ENCODE measurements around the gene IPMK.
"Not testable (repeated sequence)": the region's sequence is repeated elsewhere in the genome, so short reads cannot be mapped to it uniquely, and the experiment has no call there.

DNA sequence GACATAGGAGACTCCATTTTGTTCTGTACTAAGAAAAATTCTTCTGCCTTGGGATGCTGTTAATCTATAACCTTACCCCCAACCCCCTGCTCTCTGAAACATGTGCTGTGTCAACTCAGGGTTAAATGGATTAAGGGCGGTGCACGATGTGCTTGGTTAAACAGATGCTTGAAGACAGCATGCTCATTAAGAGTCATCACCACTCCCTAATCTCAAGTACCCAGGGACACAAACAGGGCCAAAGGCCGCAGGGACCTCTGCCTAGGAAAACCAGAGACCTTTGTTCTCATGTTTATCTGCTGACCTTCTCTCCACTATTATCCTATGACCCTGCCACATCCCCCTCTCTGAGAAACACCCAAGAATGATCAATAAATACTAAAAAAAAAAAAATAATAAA lies 23.0 kb downstream of the IPMK start:
- TF ChIP-seq POLR2A, POLR2AphosphoS5 (IDR thresholded peaks at IDR 0.05): not testable (repeated sequence)
- TF ChIP-seq, protein P1, sequence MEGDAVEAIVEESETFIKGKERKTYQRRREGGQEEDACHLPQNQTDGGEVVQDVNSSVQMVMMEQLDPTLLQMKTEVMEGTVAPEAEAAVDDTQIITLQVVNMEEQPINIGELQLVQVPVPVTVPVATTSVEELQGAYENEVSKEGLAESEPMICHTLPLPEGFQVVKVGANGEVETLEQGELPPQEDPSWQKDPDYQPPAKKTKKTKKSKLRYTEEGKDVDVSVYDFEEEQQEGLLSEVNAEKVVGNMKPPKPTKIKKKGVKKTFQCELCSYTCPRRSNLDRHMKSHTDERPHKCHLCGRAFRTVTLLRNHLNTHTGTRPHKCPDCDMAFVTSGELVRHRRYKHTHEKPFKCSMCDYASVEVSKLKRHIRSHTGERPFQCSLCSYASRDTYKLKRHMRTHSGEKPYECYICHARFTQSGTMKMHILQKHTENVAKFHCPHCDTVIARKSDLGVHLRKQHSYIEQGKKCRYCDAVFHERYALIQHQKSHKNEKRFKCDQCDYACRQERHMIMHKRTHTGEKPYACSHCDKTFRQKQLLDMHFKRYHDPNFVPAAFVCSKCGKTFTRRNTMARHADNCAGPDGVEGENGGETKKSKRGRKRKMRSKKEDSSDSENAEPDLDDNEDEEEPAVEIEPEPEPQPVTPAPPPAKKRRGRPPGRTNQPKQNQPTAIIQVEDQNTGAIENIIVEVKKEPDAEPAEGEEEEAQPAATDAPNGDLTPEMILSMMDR (IDR thresholded peaks at IDR 0.05), result not testable (repeated sequence)
